ENCODE measurements around the gene ETV6.
A peak's percentile ranks its signal among the peaks of the same experiment; 100 is the strongest.

ETV6 gene

DNA sequence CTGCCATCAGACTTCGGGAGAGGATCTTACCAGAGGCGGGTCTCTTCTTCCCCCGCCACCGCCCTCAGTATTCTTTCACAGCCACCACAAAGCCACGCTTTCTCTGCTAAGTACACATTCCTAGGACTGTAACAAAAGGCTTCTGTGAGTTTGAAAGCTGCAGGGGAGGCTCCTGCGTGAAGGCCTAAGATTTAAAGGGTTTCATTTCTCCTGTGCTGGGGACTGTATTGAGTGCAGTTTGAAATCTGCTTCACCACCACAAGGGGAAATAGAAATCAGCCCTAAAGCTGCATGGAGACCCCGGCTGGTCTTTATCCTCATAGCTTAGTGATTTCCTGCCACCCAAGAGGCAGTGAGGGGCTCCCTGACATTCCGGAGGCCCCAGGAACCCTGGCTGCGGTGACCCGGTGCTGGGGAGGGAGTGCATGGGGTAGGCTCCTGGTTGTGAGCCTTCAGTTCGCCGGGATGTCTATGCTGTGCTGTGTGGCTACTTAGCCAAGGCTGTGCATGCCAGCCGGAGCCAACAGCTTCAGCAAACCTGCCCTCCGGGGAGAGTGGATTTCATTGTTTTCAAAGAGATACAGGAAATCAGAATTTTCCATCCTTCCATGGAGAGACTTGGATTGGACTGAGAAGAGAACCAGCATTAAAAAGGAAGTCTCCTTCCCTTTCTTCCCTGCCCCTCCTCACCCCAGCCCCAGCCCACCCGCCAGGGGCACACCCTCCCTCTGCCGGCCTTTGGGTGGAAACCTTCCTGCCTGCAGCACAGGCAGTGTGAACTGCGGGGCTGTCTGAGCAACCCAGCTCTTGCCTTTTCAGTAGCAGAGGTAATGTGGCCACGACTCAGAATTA lies 163.3 kb downstream of the ETV6 start:
- peak; percentile 73 for DNase-seq

GRCh38 chr12:11813438-11813813 lies 164.0 kb downstream of the ETV6 start:
- no peak for DNase-seq

DNA sequence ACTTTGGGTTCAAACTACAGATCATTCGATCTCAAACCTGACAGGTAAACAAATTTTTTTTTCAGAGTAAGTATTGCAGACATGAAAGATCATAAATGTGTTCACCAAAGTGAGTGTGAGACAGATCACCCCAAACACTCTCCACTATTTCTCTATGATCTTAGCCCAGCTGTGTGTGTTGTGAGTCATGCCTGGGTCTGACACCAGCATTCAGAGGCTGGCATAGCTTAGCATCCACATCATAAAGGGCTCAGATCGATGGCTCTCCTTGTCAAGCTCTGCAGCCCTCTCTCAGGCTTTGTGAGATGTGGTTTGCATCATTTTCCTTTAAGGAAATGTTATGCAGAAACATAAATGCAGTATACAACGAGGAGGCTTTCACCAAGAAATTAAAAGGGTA lies 164.9 kb downstream of the ETV6 start:
- DNase-seq = peak; percentile 50

DNA sequence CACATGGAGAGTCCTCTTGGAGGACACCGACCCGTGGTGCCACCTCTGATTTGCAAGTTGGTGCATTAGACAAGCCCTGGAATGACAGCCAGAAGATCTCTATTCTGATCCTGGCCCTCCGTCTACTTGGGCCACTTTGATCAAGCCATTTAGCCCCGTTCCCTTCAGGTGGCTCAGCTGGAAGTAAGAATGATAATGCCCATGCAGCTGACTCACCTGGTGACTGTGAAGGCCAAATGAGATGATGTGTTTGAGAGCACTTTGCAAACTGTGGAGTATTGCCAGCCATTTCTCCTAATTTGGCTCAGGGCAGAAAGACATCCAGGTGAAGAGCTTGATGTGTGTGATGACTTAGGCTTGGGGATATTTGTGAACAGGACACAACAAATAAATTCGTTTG lies 165.9 kb downstream of the ETV6 start:
- DNase-seq = no peak

DNA sequence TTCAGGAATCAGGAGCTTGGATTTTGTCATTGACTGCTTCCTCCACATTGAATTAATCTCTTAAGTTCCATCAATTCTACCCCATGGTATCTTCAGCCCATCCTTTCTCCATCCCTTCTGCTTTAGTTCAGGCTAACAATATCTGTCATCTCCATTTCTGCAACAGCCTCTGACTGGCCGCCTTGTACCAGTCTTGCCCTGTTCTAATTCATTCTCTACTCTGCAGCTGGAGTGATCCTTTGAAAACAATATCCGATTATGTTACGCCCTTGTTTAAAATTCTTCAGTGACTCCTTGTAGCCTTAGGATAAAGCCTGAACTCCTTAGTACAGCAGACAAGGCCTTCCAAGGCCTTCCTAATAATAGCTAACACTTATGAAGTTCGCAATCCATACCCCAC lies 170.2 kb downstream of the ETV6 start:
- DNase-seq = no peak

- DNase-seq = no peak
Observed at GRCh38 chr12:11820476-11820875, 171.0 kb downstream of the ETV6 start.

- no peak for DNase-seq
Observed at GRCh38 chr12:11821386-11822080, 172.1 kb downstream of the ETV6 start.

DNA sequence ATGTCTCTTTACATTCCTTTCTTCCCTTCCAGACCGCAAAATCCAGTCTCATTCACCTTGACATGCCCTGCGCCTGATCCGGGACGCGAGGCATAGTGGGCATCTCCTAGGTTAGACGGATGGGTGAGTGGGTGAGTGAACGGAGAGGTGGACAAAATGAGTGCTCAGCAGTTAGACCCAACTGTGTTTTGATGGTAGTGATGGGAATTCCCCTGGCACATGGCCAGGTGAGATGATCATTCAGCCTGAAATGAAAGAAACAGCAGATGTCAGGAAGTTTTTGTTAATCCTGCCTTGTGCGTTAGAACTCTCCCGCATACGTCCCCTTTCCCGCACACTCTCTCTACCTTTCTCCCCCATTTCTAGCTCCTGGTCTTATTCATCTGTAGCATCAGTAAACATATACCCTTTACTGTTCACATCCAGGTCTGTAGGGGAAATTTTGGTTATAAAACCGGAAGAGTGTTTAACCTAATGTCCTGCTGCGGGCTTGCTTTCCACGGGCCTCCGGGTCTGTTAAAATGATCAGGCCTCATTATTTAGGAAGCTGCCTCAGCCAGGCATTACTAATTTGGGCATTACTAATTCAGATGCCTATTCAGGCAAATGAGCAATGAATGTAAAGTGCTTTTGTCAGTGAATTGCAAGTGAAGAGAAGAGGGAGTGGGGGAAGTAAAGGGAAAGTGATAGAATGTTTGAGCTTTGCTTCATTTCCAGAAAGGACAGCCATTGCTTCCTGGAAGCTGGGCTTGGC lies 172.8 kb downstream of the ETV6 start:
- DNase-seq = no peak

DNA sequence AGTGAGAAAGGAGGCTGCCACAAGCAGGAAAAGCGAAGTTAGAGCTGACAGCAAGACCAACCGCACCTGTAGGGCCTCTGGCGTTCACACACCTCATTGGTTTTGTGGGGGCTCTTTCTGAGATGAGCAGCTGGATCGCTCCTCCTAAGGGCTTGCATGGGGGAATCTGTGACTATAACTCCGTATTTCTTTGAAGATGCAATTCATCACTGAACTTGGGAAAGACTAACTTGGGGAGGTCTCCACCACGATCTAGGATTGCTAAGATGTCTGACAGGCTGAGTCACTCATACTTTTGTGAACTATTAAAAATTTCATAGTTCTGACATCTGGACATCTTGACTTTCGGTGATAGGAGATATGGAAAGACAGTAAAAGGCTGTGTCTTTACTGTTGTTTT lies 173.6 kb downstream of the ETV6 start:
- no peak for DNase-seq

- no peak for DNase-seq
Observed at GRCh38 chr12:11823593-11823992, 174.1 kb downstream of the ETV6 start.

DNA sequence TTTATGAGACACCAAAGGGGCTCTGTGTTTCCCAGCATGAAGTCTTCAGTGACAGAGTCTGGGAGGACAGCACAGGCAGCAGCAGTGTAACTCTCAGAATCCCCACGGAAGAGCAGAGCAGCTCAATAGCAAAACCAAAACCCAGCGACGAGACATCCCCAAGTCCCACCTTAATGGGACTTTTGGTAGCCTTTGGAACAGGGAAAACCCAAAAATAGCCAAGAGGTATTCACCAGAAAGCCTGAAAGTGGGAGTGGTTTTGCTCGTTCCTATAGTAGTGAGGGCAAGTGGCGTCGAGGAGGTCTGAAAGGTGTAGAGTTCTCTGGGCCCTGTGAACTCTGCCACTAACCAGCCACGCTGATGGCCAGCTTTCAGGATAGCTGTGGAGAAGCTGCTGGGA lies 174.6 kb downstream of the ETV6 start:
- no peak for DNase-seq

GRCh38 chr12:11824736-11825135 lies 175.3 kb downstream of the ETV6 start:
- DNase-seq = no peak

- DNase-seq = no peak
Observed at GRCh38 chr12:11825278-11825677, 175.8 kb downstream of the ETV6 start.

DNA sequence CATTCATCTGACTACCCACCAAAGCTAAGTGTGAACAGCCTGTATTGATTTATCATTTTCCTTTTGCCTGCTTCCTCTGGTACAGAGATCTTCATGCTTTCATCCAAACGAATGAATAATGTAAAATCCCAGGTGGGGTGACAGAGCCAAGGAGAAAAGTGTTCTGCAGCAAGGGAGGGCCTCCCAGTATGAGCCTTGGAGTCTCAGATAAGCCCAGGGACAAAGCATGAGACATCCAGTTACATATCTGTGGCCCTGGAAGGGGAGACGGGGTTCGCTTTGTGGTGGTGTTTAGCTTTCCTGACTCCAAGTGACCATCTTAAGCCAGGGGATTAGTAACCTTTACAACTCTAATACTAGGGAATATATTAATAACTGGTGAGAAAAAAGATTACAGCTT lies 177.1 kb downstream of the ETV6 start:
- peak; percentile 43 for DNase-seq

GRCh38 chr12:11827091-11828061 lies 177.9 kb downstream of the ETV6 start:
- DNase-seq = no peak

GRCh38 chr12:11829764-11830194 lies 180.3 kb downstream of the ETV6 start:
- no peak for DNase-seq

- DNase-seq = no peak
Observed at GRCh38 chr12:11830307-11830801, 180.9 kb downstream of the ETV6 start.

DNA sequence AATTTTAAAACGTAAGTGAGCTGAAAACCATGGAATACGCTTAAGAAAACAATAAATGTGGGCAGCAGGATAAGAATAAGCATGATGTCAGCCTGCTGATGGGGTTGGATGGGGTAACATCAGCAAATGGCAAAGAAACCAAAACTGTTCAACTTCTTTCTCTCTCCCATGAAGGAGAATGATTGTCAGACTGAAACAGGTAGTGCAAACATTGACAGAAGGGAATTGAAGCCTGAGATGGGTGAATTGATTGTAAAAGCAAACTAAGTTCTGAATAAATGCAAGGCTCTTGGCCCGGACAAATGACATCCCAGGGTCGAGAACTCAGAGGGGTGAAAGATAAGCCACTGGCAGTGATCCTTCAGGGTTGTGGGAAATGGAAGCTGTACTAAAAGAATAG lies 182.6 kb downstream of the ETV6 start:
- DNase-seq = no peak

DNA sequence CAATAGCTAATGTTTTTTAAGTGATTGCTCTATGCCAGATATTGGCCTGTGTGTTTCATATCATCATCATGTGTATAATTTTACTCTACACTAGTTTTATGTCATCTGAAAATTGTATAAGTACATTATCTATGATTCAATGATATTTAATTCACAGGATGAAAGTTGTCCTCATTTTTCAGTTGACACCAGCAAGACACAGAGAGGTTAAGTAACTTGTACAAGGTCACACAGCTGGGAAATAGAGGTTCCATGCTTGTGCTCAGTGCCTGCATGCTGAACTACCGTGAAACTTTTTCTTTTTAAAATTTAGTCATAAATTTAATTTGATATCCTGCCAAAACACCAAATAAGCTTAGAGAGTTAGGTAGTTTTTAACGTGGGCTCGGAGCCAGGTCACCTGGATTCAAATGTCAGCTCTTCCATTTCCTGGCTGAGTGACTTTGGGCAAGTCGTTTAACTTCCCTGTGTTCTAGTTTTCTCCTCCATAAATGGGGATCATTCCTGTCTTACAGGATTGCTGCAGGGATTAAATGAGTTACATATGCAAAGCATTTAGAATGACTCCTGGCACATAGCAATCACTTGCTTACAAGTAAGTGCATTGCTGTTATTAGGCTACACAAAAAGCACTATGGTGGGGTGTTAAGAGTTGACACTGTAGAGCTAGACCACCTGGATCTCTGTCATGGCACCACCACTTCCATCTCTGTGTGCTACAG lies 183.9 kb downstream of the ETV6 start:
- no peak for DNase-seq

DNA sequence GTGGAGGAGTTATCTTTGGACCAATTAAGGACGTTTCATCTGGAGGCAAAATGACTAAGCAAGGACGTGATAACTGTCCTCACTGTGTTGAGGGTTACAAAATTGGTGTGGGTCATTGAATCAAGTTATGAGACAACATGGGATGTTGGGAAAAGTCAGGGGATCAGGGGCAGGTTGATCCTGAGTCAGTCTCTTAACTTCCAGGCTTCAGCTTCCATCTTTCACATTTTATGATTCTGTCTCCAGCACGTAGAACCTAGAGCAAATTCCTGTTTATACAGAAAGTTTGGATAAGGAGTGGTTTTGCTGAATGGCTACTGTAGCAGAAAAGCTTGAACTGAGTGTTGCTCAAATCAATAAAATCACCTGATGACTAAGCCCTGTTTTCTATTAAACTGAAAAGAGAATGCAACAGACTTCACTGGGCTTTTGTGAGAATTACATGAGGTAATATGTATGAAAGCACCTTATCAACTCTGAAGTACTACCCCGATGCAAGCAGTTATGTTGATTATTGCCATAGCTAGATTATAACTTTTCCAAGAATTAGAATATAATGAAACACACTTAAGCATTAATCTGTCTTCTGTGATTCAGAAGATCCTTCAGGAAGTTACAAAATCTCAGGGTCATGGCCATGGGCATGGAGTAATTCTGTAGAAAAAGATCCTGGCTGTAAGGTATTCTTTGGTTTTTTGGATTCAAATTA lies 184.8 kb downstream of the ETV6 start:
- no peak for DNase-seq

- DNase-seq = no peak
Observed at GRCh38 chr12:11834931-11835330, 185.5 kb downstream of the ETV6 start.

All from hematopoietic multipotent progenitor cell treated with erythropoietin and hydrocortisone succinate and interleukin-3 and kit ligand, for 6 days (in vitro differentiated cells).